Neural cell (in vitro differentiated cells): ENCODE results near the gene MCMBP. TPM values are rescaled to one million over a fixed set of nuclear protein-coding genes. Genes with fewer than 3 reads are reported as not detected.

Source experiments
- H2AFZ ChIP-seq: fragments of 200-600, 300-800 bp; sonication (generic), shearing (Covaris generic); 2 replicates; pipeline ENCODE4 v1.6.0; 2014; ENCODE audit warnings: low read depth, mild to moderate bottlenecking, antibody characterized with exemption, low read length, moderate library complexity
- H3F3A ChIP-seq: fragments of 200-600 bp; shearing (Covaris generic); 2 replicates; pipeline ENCODE4 v1.6.1; 2016; ENCODE audit warnings: mild to moderate bottlenecking, moderate library complexity, mixed read lengths, antibody characterized with exemption, low read length; ENCODE audit not compliant: insufficient read depth, poor library complexity, severe bottlenecking
- H3K27ac ChIP-seq: fragments of 200-600, 300-800 bp; sonication (generic), shearing (Covaris generic); 2 replicates; pipeline ENCODE4 v1.5.1; 2014; ENCODE audit warnings: mild to moderate bottlenecking, low read length, moderate library complexity
- H3K27me3 ChIP-seq: fragments of 300-800, 200-600 bp; sonication (generic), shearing (Covaris generic); 2 replicates; pipeline ENCODE4 v1.6.0; 2014; ENCODE audit warnings: mild to moderate bottlenecking, low read depth, low read length, moderate library complexity; ENCODE audit not compliant: insufficient read depth
- H3K36me3 ChIP-seq: fragments of 300-800, 200-600 bp; sonication (generic), shearing (Covaris generic); 2 replicates; pipeline ENCODE4 v1.5.1; 2014; ENCODE audit warnings: mild to moderate bottlenecking, antibody characterized with exemption, low read length, moderate library complexity; ENCODE audit not compliant: insufficient read depth
- H3K4me2 ChIP-seq: fragments of 300-800, 200-600 bp; sonication (generic), shearing (Covaris generic); 2 replicates; pipeline ENCODE4 v1.6.0; 2014; ENCODE audit warnings: mild to moderate bottlenecking, low read length
- H3K4me3 ChIP-seq: fragments of 300-800, 200-600 bp; sonication (generic), shearing (Covaris generic); 2 replicates; pipeline ENCODE4 v1.5.1; 2014; ENCODE audit warnings: mild to moderate bottlenecking, low read length, moderate library complexity
- H3K79me2 ChIP-seq: fragments of 200-600 bp; shearing (Covaris generic); replicated peaks from 2 replicates; pipeline ENCODE4 v1.6.0; 2014; ENCODE audit warnings: mild to moderate bottlenecking, low read length, moderate library complexity; ENCODE audit not compliant: insufficient read depth
- H3K9ac ChIP-seq: fragments of 300-800, 200-600 bp; sonication (generic), shearing (Covaris generic); 2 replicates; pipeline ENCODE4 v1.6.1; 2016; ENCODE audit warnings: mild to moderate bottlenecking, low read length, mixed read lengths
- H3K9me2 ChIP-seq: fragments of 200-600 bp; shearing (Covaris generic); 2 replicates; pipeline ENCODE4 v1.6.1; 2016; ENCODE audit warnings: mild to moderate bottlenecking, low read length, mixed read lengths; ENCODE audit not compliant: insufficient read depth
- H3K9me3 ChIP-seq: fragments of 200-600, 300-800 bp; sonication (generic), shearing (Covaris generic); 2 replicates; pipeline ENCODE4 v1.6.1; 2016; ENCODE audit warnings: mild to moderate bottlenecking, mixed run types, low read length, moderate library complexity, mixed read lengths
- H4K20me1 ChIP-seq: fragments of 200-600 bp; shearing (Covaris generic); 2 replicates; pipeline ENCODE4 v1.6.1; 2016; ENCODE audit warnings: mild to moderate bottlenecking, mixed run types; ENCODE audit not compliant: insufficient read depth
- EP300 ChIP-seq: fragments of 450-650 bp; conservative IDR thresholded peaks from 2 replicates; pipeline ENCODE4 v1.6.1; 2014; ENCODE audit warnings: antibody characterized with exemption, mild to moderate bottlenecking, moderate library complexity; ENCODE audit not compliant: poor library complexity, severe bottlenecking
- EZH2 ChIP-seq: fragments of 200-600, 300-800 bp; shearing (Covaris generic), sonication (generic); IDR thresholded peaks from 2 replicates; pipeline ENCODE4 v1.6.1; 2014; ENCODE audit warnings: antibody characterized with exemption, low read length, borderline replicate concordance, mild to moderate bottlenecking; ENCODE audit not compliant: insufficient read depth, poor library complexity, severe bottlenecking
- MXI1 ChIP-seq: fragments of 450-650 bp; conservative IDR thresholded peaks from 2 replicates; pipeline ENCODE4 v1.6.1; 2014; ENCODE audit warnings: antibody characterized with exemption, mild to moderate bottlenecking; ENCODE audit not compliant: poor library complexity, severe bottlenecking
- POLR2AphosphoS5 ChIP-seq: IDR thresholded peaks from 2 replicates; pipeline ENCODE4 v1.6.1; 2012
- RAD21 ChIP-seq: fragments of 450-650 bp; conservative IDR thresholded peaks from 2 replicates; pipeline ENCODE4 v1.6.1; 2014; ENCODE audit warnings: antibody characterized with exemption, mild to moderate bottlenecking, moderate library complexity
- SMC3 ChIP-seq: fragments of 450-650 bp; conservative IDR thresholded peaks from 2 replicates; pipeline ENCODE4 v1.6.1; 2014; ENCODE audit warnings: antibody characterized with exemption, mild to moderate bottlenecking, moderate library complexity; ENCODE audit not compliant: poor library complexity
- TAF1 ChIP-seq: IDR thresholded peaks from 2 replicates; pipeline ENCODE4 v1.6.1; 2012; ENCODE audit warnings: low read depth
- polyA plus RNA-seq: library from polyadenylated mRNA; depleted of rRNA; stranded (reverse); fragments of >200 nt; gene quantifications from 2 replicates; pipeline ENCODE4 v1.2.3, GENCODE V29; 2014
- TF ChIP-seq, protein P1 (sequence below): fragments of 450-650 bp; IDR thresholded peaks from 2 replicates; pipeline ENCODE4 v1.5.1; 2014; ENCODE audit warnings: antibody characterized with exemption, mild to moderate bottlenecking, moderate library complexity; ENCODE audit not compliant: poor library complexity, severe bottlenecking
- TF ChIP-seq, protein P2 (sequence below): IDR thresholded peaks from 2 replicates; pipeline ENCODE4 v1.6.1; 2012; ENCODE audit warnings: borderline replicate concordance

The MCMBP gene
- polyA plus RNA-seq, 1 donor from 2014 or later, result 58.0 TPM

DNA sequence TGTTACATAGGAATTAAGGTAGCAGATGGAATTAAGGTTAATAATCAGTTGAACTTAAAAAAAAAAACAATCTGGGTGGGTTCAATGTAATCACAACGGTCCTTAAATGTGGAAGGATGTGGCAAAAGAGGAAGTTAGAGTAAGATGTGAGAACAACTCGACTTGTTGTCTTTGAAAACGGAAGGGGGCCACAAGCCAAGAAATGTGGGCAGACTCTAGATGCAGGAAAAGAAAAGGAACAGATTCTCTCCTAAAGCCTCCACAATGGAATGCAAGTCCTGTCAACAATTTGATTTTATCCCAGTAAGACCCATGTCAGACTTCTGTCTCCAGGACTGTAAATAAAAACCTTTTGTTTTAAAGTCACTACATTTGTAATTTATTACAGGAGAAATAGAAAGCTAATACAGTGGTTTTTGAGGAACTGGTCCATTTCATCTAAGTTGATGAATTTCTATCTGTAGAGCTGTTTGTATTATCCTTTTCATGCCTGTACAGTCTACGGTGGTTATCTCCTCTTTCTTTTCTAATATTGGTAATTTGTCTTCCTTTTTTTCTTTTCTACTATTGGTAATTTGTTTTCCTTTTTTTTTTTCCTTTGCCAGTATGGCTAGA is 8.6 kb downstream of the MCMBP start:
- Histone ChIP-seq H3F3A (no peaks in the 10 kb centered on the region), H3K9me3 (no peaks in the 10 kb centered on the region), H3K27me3 (no peaks in the 10 kb centered on the region), H3K9ac (no peak overlapping the region), H3K36me3 (no peaks in the 10 kb centered on the region), H3K9me2 (no peaks in the 10 kb centered on the region), H3K79me2 (peaks cover 71% of the 10 kb centered on the region), H4K20me1 (no peaks in the 10 kb centered on the region), H2AFZ (no peak overlapping the region), H3K27ac (no peak overlapping the region), H3K4me2 (no peak overlapping the region), H3K4me3 (no peak overlapping the region)
- TF ChIP-seq TAF1 (no peak), SMC3 (no peak), POLR2AphosphoS5 (no peak), EZH2 (no peak), EP300 (no peak), RAD21 (no peak), MXI1 (no peak)
- TF ChIP-seq, protein P1, sequence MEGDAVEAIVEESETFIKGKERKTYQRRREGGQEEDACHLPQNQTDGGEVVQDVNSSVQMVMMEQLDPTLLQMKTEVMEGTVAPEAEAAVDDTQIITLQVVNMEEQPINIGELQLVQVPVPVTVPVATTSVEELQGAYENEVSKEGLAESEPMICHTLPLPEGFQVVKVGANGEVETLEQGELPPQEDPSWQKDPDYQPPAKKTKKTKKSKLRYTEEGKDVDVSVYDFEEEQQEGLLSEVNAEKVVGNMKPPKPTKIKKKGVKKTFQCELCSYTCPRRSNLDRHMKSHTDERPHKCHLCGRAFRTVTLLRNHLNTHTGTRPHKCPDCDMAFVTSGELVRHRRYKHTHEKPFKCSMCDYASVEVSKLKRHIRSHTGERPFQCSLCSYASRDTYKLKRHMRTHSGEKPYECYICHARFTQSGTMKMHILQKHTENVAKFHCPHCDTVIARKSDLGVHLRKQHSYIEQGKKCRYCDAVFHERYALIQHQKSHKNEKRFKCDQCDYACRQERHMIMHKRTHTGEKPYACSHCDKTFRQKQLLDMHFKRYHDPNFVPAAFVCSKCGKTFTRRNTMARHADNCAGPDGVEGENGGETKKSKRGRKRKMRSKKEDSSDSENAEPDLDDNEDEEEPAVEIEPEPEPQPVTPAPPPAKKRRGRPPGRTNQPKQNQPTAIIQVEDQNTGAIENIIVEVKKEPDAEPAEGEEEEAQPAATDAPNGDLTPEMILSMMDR, result no peak
- TF ChIP-seq, protein P2, sequence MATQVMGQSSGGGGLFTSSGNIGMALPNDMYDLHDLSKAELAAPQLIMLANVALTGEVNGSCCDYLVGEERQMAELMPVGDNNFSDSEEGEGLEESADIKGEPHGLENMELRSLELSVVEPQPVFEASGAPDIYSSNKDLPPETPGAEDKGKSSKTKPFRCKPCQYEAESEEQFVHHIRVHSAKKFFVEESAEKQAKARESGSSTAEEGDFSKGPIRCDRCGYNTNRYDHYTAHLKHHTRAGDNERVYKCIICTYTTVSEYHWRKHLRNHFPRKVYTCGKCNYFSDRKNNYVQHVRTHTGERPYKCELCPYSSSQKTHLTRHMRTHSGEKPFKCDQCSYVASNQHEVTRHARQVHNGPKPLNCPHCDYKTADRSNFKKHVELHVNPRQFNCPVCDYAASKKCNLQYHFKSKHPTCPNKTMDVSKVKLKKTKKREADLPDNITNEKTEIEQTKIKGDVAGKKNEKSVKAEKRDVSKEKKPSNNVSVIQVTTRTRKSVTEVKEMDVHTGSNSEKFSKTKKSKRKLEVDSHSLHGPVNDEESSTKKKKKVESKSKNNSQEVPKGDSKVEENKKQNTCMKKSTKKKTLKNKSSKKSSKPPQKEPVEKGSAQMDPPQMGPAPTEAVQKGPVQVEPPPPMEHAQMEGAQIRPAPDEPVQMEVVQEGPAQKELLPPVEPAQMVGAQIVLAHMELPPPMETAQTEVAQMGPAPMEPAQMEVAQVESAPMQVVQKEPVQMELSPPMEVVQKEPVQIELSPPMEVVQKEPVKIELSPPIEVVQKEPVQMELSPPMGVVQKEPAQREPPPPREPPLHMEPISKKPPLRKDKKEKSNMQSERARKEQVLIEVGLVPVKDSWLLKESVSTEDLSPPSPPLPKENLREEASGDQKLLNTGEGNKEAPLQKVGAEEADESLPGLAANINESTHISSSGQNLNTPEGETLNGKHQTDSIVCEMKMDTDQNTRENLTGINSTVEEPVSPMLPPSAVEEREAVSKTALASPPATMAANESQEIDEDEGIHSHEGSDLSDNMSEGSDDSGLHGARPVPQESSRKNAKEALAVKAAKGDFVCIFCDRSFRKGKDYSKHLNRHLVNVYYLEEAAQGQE, result no peak

DNA sequence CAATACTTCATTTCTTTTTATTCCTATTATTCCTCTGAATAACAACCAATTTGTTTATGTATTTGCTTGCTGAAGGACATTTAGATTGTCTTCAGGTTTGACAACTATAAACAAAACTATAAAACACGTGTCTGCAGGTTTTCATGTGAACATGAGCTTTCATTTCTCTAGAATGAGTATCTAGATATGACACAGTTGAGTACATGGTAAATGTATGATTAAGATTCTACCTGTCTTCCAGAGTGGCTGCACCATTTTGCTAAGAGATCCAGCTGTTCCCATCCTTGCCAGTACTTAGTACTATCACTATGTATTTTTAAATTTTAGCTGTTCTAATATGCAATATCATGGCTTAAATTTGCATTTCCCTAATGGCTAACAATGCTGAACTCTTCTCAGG is 10.1 kb downstream of the MCMBP start:
- TF ChIP-seq POLR2AphosphoS5 (no peak), TAF1 (no peak), EZH2 (no peak), SMC3 (no peak), RAD21 (no peak), EP300 (no peak), MXI1 (no peak)
- TF ChIP-seq, protein P1, result no peak
- TF ChIP-seq, protein P2, result no peak
- no peaks in the 10 kb centered on the region for H3K9me3 ChIP-seq
- H3K4me2 ChIP-seq, result no peak overlapping the region
- H4K20me1 ChIP-seq, result no peaks in the 10 kb centered on the region
- H3K27me3 ChIP-seq, result no peaks in the 10 kb centered on the region
- no peak overlapping the region for H3K4me3 ChIP-seq
- no peak overlapping the region for H2AFZ ChIP-seq
- H3K9ac ChIP-seq, result no peak overlapping the region
- H3K79me2 ChIP-seq, result peaks cover 56% of the 10 kb centered on the region
- no peaks in the 10 kb centered on the region for H3K9me2 ChIP-seq
- peaks cover 8% of the 10 kb centered on the region for H3K36me3 ChIP-seq
- no peak overlapping the region for H3K27ac ChIP-seq
- no peaks in the 10 kb centered on the region for H3F3A ChIP-seq
